ENCODE data around the gene MTG1.
"Not testable (repeated sequence)": the region's sequence is repeated elsewhere in the genome, so short reads cannot be mapped to it uniquely, and the experiment has no call there.

MTG1 gene

GRCh38 chr10:133466683-133467275 lies 72.8 kb downstream of the MTG1 start:
- no peak for DNase-seq (ENCODE audit: low spot score)

GRCh38 chr10:133467286-133467911 lies 73.4 kb downstream of the MTG1 start:
- DNase-seq (ENCODE audit: low spot score) = no peak

- not testable (repeated sequence) for DNase-seq (ENCODE audit: low spot score)
Observed at GRCh38 chr10:133469205-133469604, 75.2 kb downstream of the MTG1 start.

- DNase-seq (ENCODE audit: low spot score) = no peak
Observed at GRCh38 chr10:133471300-133472109, 77.5 kb downstream of the MTG1 start.
